Measurements from ENCODE around the gene CLSTN2. TPM values are rescaled to one million over a fixed set of nuclear protein-coding genes. Genes with fewer than 3 reads are reported as not detected.

Gene CLSTN2
- total RNA-seq, 1 experiment from 2014 or later = not detected

DNA sequence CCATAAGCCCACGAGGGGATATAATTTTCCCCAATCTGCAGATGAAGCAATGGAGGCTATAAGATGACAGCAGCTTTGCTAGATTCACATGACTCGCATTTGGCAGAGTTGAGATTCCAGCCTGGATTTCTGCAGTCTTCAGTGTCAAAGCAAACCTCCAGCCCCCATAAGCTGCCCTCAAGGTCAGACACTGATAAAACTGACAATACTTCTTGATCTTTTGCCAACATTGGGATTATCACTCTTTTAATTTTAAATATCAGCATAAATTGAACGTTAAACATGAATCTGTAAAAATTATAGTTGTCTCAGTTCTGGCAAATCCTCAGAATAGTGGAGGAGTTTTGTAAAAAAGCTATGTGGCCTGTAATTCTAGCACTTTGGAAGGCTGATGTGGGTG is 508.8 kb downstream of the CLSTN2 start:
- no peak overlapping the region for H3K4me2 ChIP-seq
- BruUV-seq (replicated peaks) = no TSS peak
- H3K9me3 ChIP-seq (ENCODE audit: insufficient read depth, low read depth) = no peaks in the 10 kb centered on the region
- H3K79me2 ChIP-seq (ENCODE audit: low read depth) = no peaks in the 10 kb centered on the region
- POLR2A ChIA-PET (ENCODE audit: unreplicated experiment) = no interaction called here
- H4K20me1 ChIP-seq (ENCODE audit: insufficient read depth) = no peaks in the 10 kb centered on the region
- CTCF ChIA-PET = no interaction called here
- peaks cover 15% of the 10 kb centered on the region for H3F3A ChIP-seq (ENCODE audit: insufficient read depth, low read depth)
- no peak overlapping the region for H3K4me3 ChIP-seq
- intact Hi-C loops (cut with micrococcal nuclease; ENCODE audit: unreplicated experiment) = no loop called here
- no peaks in the 10 kb centered on the region for H3K36me3 ChIP-seq (ENCODE audit: low read depth)
- H3K4me1 ChIP-seq (replicated peaks; ENCODE audit: insufficient read depth) = peaks cover 22% of the 10 kb centered on the region
- H3K9me2 ChIP-seq (ENCODE audit: insufficient read depth) = no peaks in the 10 kb centered on the region
- H3K27ac ChIP-seq = no peak overlapping the region
- TF ChIP-seq, protein P1, sequence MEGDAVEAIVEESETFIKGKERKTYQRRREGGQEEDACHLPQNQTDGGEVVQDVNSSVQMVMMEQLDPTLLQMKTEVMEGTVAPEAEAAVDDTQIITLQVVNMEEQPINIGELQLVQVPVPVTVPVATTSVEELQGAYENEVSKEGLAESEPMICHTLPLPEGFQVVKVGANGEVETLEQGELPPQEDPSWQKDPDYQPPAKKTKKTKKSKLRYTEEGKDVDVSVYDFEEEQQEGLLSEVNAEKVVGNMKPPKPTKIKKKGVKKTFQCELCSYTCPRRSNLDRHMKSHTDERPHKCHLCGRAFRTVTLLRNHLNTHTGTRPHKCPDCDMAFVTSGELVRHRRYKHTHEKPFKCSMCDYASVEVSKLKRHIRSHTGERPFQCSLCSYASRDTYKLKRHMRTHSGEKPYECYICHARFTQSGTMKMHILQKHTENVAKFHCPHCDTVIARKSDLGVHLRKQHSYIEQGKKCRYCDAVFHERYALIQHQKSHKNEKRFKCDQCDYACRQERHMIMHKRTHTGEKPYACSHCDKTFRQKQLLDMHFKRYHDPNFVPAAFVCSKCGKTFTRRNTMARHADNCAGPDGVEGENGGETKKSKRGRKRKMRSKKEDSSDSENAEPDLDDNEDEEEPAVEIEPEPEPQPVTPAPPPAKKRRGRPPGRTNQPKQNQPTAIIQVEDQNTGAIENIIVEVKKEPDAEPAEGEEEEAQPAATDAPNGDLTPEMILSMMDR (conservative IDR thresholded peaks at IDR 0.05) = no peak
- TF ChIP-seq EZH2 (IDR thresholded peaks at IDR 0.05; ENCODE audit: low read depth) = no peak
- H2AFZ ChIP-seq = no peak overlapping the region
- H3K27me3 ChIP-seq (ENCODE audit: insufficient read depth, low read depth) = no peaks in the 10 kb centered on the region
- DNase-seq = no peak

DNA sequence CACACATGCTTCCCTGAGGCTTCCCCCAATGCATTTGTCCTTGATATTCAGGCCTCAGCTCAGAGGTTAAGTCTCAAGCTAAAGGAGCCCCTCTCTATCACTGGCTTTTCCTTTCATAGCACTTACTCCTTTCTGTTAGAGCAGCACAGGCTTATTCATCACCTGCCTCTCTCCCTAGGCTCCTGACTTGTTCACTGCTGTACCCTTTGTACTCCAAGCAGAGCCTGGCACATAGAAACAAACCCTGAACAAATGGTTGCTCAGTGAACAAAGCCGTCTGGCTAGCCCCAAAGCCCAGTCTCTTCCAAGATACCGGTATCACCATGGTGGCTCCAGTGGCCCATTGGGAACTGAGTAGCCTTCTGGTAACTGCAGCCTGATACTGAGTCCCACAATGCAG is 511.7 kb downstream of the CLSTN2 start:
- H3K27me3 ChIP-seq (ENCODE audit: insufficient read depth, low read depth) = no peaks in the 10 kb centered on the region
- ChIA-PET POLR2A (ENCODE audit: unreplicated experiment) (no interaction called here), CTCF (no interaction called here)
- no peak overlapping the region for H3K4me2 ChIP-seq
- BruUV-seq (replicated peaks) = no TSS peak
- H3K4me3 ChIP-seq = no peak overlapping the region
- peaks cover under 1% of the 10 kb centered on the region; the same call in 1 of the 2 replicates for H3K4me1 ChIP-seq (replicated peaks; ENCODE audit: insufficient read depth)
- H3K27ac ChIP-seq = no peak overlapping the region
- H3K9me3 ChIP-seq (ENCODE audit: insufficient read depth, low read depth) = no peaks in the 10 kb centered on the region
- TF ChIP-seq, protein P1 (conservative IDR thresholded peaks at IDR 0.05) = no peak
- TF ChIP-seq EZH2 (IDR thresholded peaks at IDR 0.05; ENCODE audit: low read depth) = no peak
- H2AFZ ChIP-seq = no peak overlapping the region
- H3K36me3 ChIP-seq (ENCODE audit: low read depth) = no peaks in the 10 kb centered on the region
- H3K79me2 ChIP-seq (ENCODE audit: low read depth) = no peaks in the 10 kb centered on the region
- H3K9me2 ChIP-seq (ENCODE audit: insufficient read depth) = no peaks in the 10 kb centered on the region
- H3F3A ChIP-seq (ENCODE audit: insufficient read depth, low read depth) = no peaks in the 10 kb centered on the region
- no peak for DNase-seq
- no peaks in the 10 kb centered on the region for H4K20me1 ChIP-seq (ENCODE audit: insufficient read depth)
- intact Hi-C loops (cut with micrococcal nuclease; ENCODE audit: unreplicated experiment) = no loop called here

DNA sequence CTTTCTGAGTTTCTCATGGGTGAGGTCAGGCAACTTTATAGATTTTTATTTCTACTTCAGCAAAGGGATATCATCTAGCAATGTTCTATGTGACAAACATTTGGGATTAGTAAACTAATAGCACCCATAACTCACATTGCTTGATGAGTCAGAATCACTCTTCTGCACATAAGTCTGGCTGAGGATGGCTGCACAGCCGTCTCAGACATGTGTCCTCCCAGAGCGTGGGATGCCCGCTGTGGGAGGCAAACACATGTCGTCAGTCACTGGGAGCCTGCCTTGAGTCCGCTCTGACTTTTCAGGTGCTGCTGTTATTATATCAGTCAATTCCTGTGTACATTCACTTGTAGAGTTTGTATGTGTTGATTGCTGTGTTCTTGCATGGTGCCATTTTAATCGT is 512.2 kb downstream of the CLSTN2 start:
- Histone ChIP-seq H2AFZ (no peak overlapping the region), H3K4me3 (no peak overlapping the region), H3K9me3 (ENCODE audit: insufficient read depth, low read depth) (no peaks in the 10 kb centered on the region), H3K79me2 (ENCODE audit: low read depth) (no peaks in the 10 kb centered on the region), H3K36me3 (ENCODE audit: low read depth) (no peaks in the 10 kb centered on the region), H3K4me2 (no peak overlapping the region), H3F3A (ENCODE audit: insufficient read depth, low read depth) (no peaks in the 10 kb centered on the region), H3K9me2 (ENCODE audit: insufficient read depth) (no peaks in the 10 kb centered on the region), H3K27me3 (ENCODE audit: insufficient read depth, low read depth) (no peaks in the 10 kb centered on the region), H4K20me1 (ENCODE audit: insufficient read depth) (no peaks in the 10 kb centered on the region), H3K4me1 (replicated peaks; ENCODE audit: insufficient read depth) (no peaks in the 10 kb centered on the region), H3K27ac (no peak overlapping the region)
- TF ChIP-seq, protein P1 (conservative IDR thresholded peaks at IDR 0.05) = no peak
- no peak for TF ChIP-seq EZH2 (IDR thresholded peaks at IDR 0.05; ENCODE audit: low read depth)
- no peak for DNase-seq
- no TSS peak for BruUV-seq (replicated peaks)
- ChIA-PET CTCF (no interaction called here), POLR2A (ENCODE audit: unreplicated experiment) (no interaction called here)
- intact Hi-C loops (cut with micrococcal nuclease; ENCODE audit: unreplicated experiment) = no loop called here

Measured in PC-9 (cell line).